ENCODE results near the gene TBX4.

GRCh38 chr17:61479493-61480413 lies 27.5 kb downstream of the TBX4 start:
- no peak for TF ChIP-seq POLR2AphosphoS5 (IDR thresholded peaks at IDR 0.05)
- TF ChIP-seq CTCF (IDR thresholded peaks at IDR 0.05) = no peak
